Measurements from ENCODE around the gene CELA3B. TPM values are rescaled to one million over a fixed set of nuclear protein-coding genes. Genes with fewer than 3 reads are reported as not detected.
"Not testable (repeated sequence)": the region's sequence is repeated elsewhere in the genome, so short reads cannot be mapped to it uniquely, and the experiment has no call there.

Gene CELA3B
- total RNA-seq, 1 experiment from 2014 or later = not detected

- H3K27ac ChIP-seq (ENCODE audit: low read depth, low read length, poor library complexity, severe bottlenecking); POLR2A ChIA-PET (ENCODE audit: low non-redundant PET); intact Hi-C loops (cut with micrococcal nuclease; ENCODE audit: unreplicated experiment); CTCF ChIA-PET; H3K27me3 ChIP-seq (replicated peaks; ENCODE audit: insufficient read depth, low read depth, low read length, poor library complexity); H3K4me3 ChIP-seq (ENCODE audit: low read depth, low read length, poor library complexity, severe bottlenecking); BruUV-seq (replicated peaks); DNase-seq (ENCODE audit: low spot score); H3K36me3 ChIP-seq (ENCODE audit: insufficient read depth, low read length, poor library complexity, severe bottlenecking); H3K9me3 ChIP-seq (ENCODE audit: low read depth, low read length, poor library complexity, severe bottlenecking); H3K4me1 ChIP-seq (ENCODE audit: insufficient read depth, low read length, poor library complexity, severe bottlenecking): not testable (repeated sequence)
Measured at GRCh38 chr1:21983539-21983938, 6.7 kb downstream of the CELA3B start.

GRCh38 chr1:21985893-21986292, 9.1 kb downstream of the CELA3B start:
- H3K4me1 ChIP-seq (ENCODE audit: insufficient read depth, low read length, poor library complexity, severe bottlenecking); CTCF ChIA-PET; H3K9me3 ChIP-seq (ENCODE audit: low read depth, low read length, poor library complexity, severe bottlenecking); DNase-seq (ENCODE audit: low spot score); POLR2A ChIA-PET (ENCODE audit: low non-redundant PET); H3K36me3 ChIP-seq (ENCODE audit: insufficient read depth, low read length, poor library complexity, severe bottlenecking); H3K4me3 ChIP-seq (ENCODE audit: low read depth, low read length, poor library complexity, severe bottlenecking); BruUV-seq (replicated peaks); H3K27me3 ChIP-seq (replicated peaks; ENCODE audit: insufficient read depth, low read depth, low read length, poor library complexity); intact Hi-C loops (cut with micrococcal nuclease; ENCODE audit: unreplicated experiment); H3K27ac ChIP-seq (ENCODE audit: low read depth, low read length, poor library complexity, severe bottlenecking): not testable (repeated sequence)

- H3K9me3 ChIP-seq (ENCODE audit: low read depth, low read length, poor library complexity, severe bottlenecking); POLR2A ChIA-PET (ENCODE audit: low non-redundant PET); intact Hi-C loops (cut with micrococcal nuclease; ENCODE audit: unreplicated experiment); H3K27ac ChIP-seq (ENCODE audit: low read depth, low read length, poor library complexity, severe bottlenecking); CTCF ChIA-PET; H3K4me1 ChIP-seq (ENCODE audit: insufficient read depth, low read length, poor library complexity, severe bottlenecking); H3K4me3 ChIP-seq (ENCODE audit: low read depth, low read length, poor library complexity, severe bottlenecking); BruUV-seq (replicated peaks); H3K27me3 ChIP-seq (replicated peaks; ENCODE audit: insufficient read depth, low read depth, low read length, poor library complexity); H3K36me3 ChIP-seq (ENCODE audit: insufficient read depth, low read length, poor library complexity, severe bottlenecking); DNase-seq (ENCODE audit: low spot score): not testable (repeated sequence)
Measured at GRCh38 chr1:21986386-21986785, 9.6 kb downstream of the CELA3B start.

GRCh38 chr1:21989672-21990393, 13.0 kb downstream of the CELA3B start:
- BruUV-seq (replicated peaks); H3K9me3 ChIP-seq (ENCODE audit: low read depth, low read length, poor library complexity, severe bottlenecking); POLR2A ChIA-PET (ENCODE audit: low non-redundant PET); H3K27ac ChIP-seq (ENCODE audit: low read depth, low read length, poor library complexity, severe bottlenecking); intact Hi-C loops (cut with micrococcal nuclease; ENCODE audit: unreplicated experiment); H3K27me3 ChIP-seq (replicated peaks; ENCODE audit: insufficient read depth, low read depth, low read length, poor library complexity); DNase-seq (ENCODE audit: low spot score); H3K4me3 ChIP-seq (ENCODE audit: low read depth, low read length, poor library complexity, severe bottlenecking); H3K36me3 ChIP-seq (ENCODE audit: insufficient read depth, low read length, poor library complexity, severe bottlenecking); CTCF ChIA-PET; H3K4me1 ChIP-seq (ENCODE audit: insufficient read depth, low read length, poor library complexity, severe bottlenecking): not testable (repeated sequence)

GRCh38 chr1:21992186-21992585, 15.4 kb downstream of the CELA3B start:
- H3K4me1 ChIP-seq (ENCODE audit: insufficient read depth, low read length, poor library complexity, severe bottlenecking); CTCF ChIA-PET; BruUV-seq (replicated peaks); H3K27me3 ChIP-seq (replicated peaks; ENCODE audit: insufficient read depth, low read depth, low read length, poor library complexity); H3K27ac ChIP-seq (ENCODE audit: low read depth, low read length, poor library complexity, severe bottlenecking); H3K36me3 ChIP-seq (ENCODE audit: insufficient read depth, low read length, poor library complexity, severe bottlenecking); H3K9me3 ChIP-seq (ENCODE audit: low read depth, low read length, poor library complexity, severe bottlenecking); intact Hi-C loops (cut with micrococcal nuclease; ENCODE audit: unreplicated experiment); H3K4me3 ChIP-seq (ENCODE audit: low read depth, low read length, poor library complexity, severe bottlenecking); POLR2A ChIA-PET (ENCODE audit: low non-redundant PET); DNase-seq (ENCODE audit: low spot score): not testable (repeated sequence)

- H3K27ac ChIP-seq (ENCODE audit: low read depth, low read length, poor library complexity, severe bottlenecking); H3K9me3 ChIP-seq (ENCODE audit: low read depth, low read length, poor library complexity, severe bottlenecking); BruUV-seq (replicated peaks); CTCF ChIA-PET; POLR2A ChIA-PET (ENCODE audit: low non-redundant PET); H3K27me3 ChIP-seq (replicated peaks; ENCODE audit: insufficient read depth, low read depth, low read length, poor library complexity); H3K36me3 ChIP-seq (ENCODE audit: insufficient read depth, low read length, poor library complexity, severe bottlenecking); DNase-seq (ENCODE audit: low spot score); H3K4me1 ChIP-seq (ENCODE audit: insufficient read depth, low read length, poor library complexity, severe bottlenecking); intact Hi-C loops (cut with micrococcal nuclease; ENCODE audit: unreplicated experiment); H3K4me3 ChIP-seq (ENCODE audit: low read depth, low read length, poor library complexity, severe bottlenecking): not testable (repeated sequence)
Measured at GRCh38 chr1:21994716-21995115, 17.9 kb downstream of the CELA3B start.

GRCh38 chr1:21996663-21996970, 19.8 kb downstream of the CELA3B start:
- H3K27me3 ChIP-seq (replicated peaks; ENCODE audit: insufficient read depth, low read depth, low read length, poor library complexity); intact Hi-C loops (cut with micrococcal nuclease; ENCODE audit: unreplicated experiment); H3K36me3 ChIP-seq (ENCODE audit: insufficient read depth, low read length, poor library complexity, severe bottlenecking); H3K27ac ChIP-seq (ENCODE audit: low read depth, low read length, poor library complexity, severe bottlenecking); H3K4me1 ChIP-seq (ENCODE audit: insufficient read depth, low read length, poor library complexity, severe bottlenecking); DNase-seq (ENCODE audit: low spot score); H3K9me3 ChIP-seq (ENCODE audit: low read depth, low read length, poor library complexity, severe bottlenecking); H3K4me3 ChIP-seq (ENCODE audit: low read depth, low read length, poor library complexity, severe bottlenecking); POLR2A ChIA-PET (ENCODE audit: low non-redundant PET); CTCF ChIA-PET; BruUV-seq (replicated peaks): not testable (repeated sequence)

- intact Hi-C loops (cut with micrococcal nuclease; ENCODE audit: unreplicated experiment); BruUV-seq (replicated peaks); H3K9me3 ChIP-seq (ENCODE audit: low read depth, low read length, poor library complexity, severe bottlenecking); DNase-seq (ENCODE audit: low spot score); H3K4me3 ChIP-seq (ENCODE audit: low read depth, low read length, poor library complexity, severe bottlenecking); H3K4me1 ChIP-seq (ENCODE audit: insufficient read depth, low read length, poor library complexity, severe bottlenecking); POLR2A ChIA-PET (ENCODE audit: low non-redundant PET); H3K36me3 ChIP-seq (ENCODE audit: insufficient read depth, low read length, poor library complexity, severe bottlenecking); H3K27ac ChIP-seq (ENCODE audit: low read depth, low read length, poor library complexity, severe bottlenecking); H3K27me3 ChIP-seq (replicated peaks; ENCODE audit: insufficient read depth, low read depth, low read length, poor library complexity); CTCF ChIA-PET: not testable (repeated sequence)
Measured at GRCh38 chr1:21997891-21998623, 21.2 kb downstream of the CELA3B start.

Data from A673 (cell line).